ENCODE measurements around the gene EPG5. TPM values are rescaled to one million over a fixed set of nuclear protein-coding genes. Genes with fewer than 3 reads are reported as not detected.
"Not testable (repeated sequence)": the region's sequence is repeated elsewhere in the genome, so short reads cannot be mapped to it uniquely, and the experiment has no call there.

Gene EPG5
- total RNA-seq, 2 experiments from 2014 or later: 15.3 to 19.0 TPM

- Mint-ChIP-seq H3K4me1 (ENCODE audit: low read depth) (peaks cover 11% of the 10 kb centered on the region), H3K27me3 (peaks cover 11% of the 10 kb centered on the region), H3K36me3 (ENCODE audit: low read depth) (no peaks in the 10 kb centered on the region), H3K27ac (no peak overlapping the region), H3K4me3 (no peak overlapping the region), H3K9me3 (no peaks in the 10 kb centered on the region)
- no peak for ATAC-seq
- intact Hi-C loops (cut with micrococcal nuclease): no loop called here
- TF ChIP-seq CTCF (IDR thresholded peaks at IDR 0.05): no peak
- POLR2A ChIA-PET: no interaction called here
- CTCF ChIA-PET: interaction anchor here (1.1 to 1.9 kb wide), 4 partner anchors 9 to 165 kb away, joined by 3 to 6 read pairs (median 5); no protein-coding TSS in a partner anchor
- DNase-seq: no peak
Measured at GRCh38 chr18:45830917-45831316, 136.2 kb downstream of the EPG5 start.

GRCh38 chr18:45829855-45830254, 137.3 kb downstream of the EPG5 start:
- no peak overlapping the region for H3K4me3 Mint-ChIP-seq
- ATAC-seq: no peak
- H3K9me3 Mint-ChIP-seq: no peaks in the 10 kb centered on the region
- peaks cover 15% of the 10 kb centered on the region for H3K4me1 Mint-ChIP-seq (ENCODE audit: low read depth)
- no peak for TF ChIP-seq CTCF (IDR thresholded peaks at IDR 0.05)
- H3K36me3 Mint-ChIP-seq (ENCODE audit: low read depth): no peaks in the 10 kb centered on the region
- no peak overlapping the region for H3K27ac Mint-ChIP-seq
- no peak for DNase-seq
- peaks cover 5% of the 10 kb centered on the region for H3K27me3 Mint-ChIP-seq
- intact Hi-C loops (cut with micrococcal nuclease): no loop called here
- CTCF ChIA-PET: interaction anchor here (1.3 to 1.9 kb wide), 3 partner anchors 10 to 164 kb away, joined by 4 to 6 read pairs (median 6); no protein-coding TSS in a partner anchor
- POLR2A ChIA-PET: no interaction called here

- intact Hi-C loops (cut with micrococcal nuclease): no loop called here
- H3K27me3 Mint-ChIP-seq: peaks cover 5% of the 10 kb centered on the region
- no peaks in the 10 kb centered on the region for H3K9me3 Mint-ChIP-seq
- no peak for DNase-seq
- CTCF ChIA-PET: interaction anchor here (1.0 to 1.9 kb wide), 4 partner anchors 11 to 165 kb away, joined by 4 to 6 read pairs (median 5); no protein-coding TSS in a partner anchor
- H3K27ac Mint-ChIP-seq: no peak overlapping the region
- POLR2A ChIA-PET: no interaction called here
- TF ChIP-seq CTCF (IDR thresholded peaks at IDR 0.05): no peak
- ATAC-seq: no peak
- H3K4me1 Mint-ChIP-seq (ENCODE audit: low read depth): peaks cover 22% of the 10 kb centered on the region
- no peak overlapping the region for H3K4me3 Mint-ChIP-seq
- no peaks in the 10 kb centered on the region for H3K36me3 Mint-ChIP-seq (ENCODE audit: low read depth)
Measured at GRCh38 chr18:45828917-45829811, 138.0 kb downstream of the EPG5 start.

- intact Hi-C loops (cut with micrococcal nuclease); H3K36me3 Mint-ChIP-seq (ENCODE audit: low read depth); H3K9me3 Mint-ChIP-seq; ATAC-seq; H3K4me3 Mint-ChIP-seq; H3K27ac Mint-ChIP-seq; DNase-seq; H3K27me3 Mint-ChIP-seq; POLR2A ChIA-PET: not testable (repeated sequence)
- CTCF ChIA-PET: interaction anchor here (1.6 kb wide), 1 partner anchor 247 kb away, joined by 4 read pairs; no protein-coding TSS in a partner anchor
- H3K4me1 Mint-ChIP-seq (ENCODE audit: low read depth): peaks cover 22% of the 10 kb centered on the region
Measured at GRCh38 chr18:45826716-45827115, 140.4 kb downstream of the EPG5 start.

- intact Hi-C loops (cut with micrococcal nuclease): no loop called here
- POLR2A ChIA-PET: no interaction called here
- peaks cover 2% of the 10 kb centered on the region for H3K9me3 Mint-ChIP-seq
- no peak overlapping the region for H3K27ac Mint-ChIP-seq
- no peaks in the 10 kb centered on the region for H3K36me3 Mint-ChIP-seq (ENCODE audit: low read depth)
- peaks cover 22% of the 10 kb centered on the region for H3K4me1 Mint-ChIP-seq (ENCODE audit: low read depth)
- no peak overlapping the region for H3K4me3 Mint-ChIP-seq
- ATAC-seq: no peak
- CTCF ChIA-PET: interaction anchor here (1.6 kb wide), 1 partner anchor 248 kb away, joined by 4 read pairs; no protein-coding TSS in a partner anchor
- DNase-seq: no peak
- TF ChIP-seq CTCF (IDR thresholded peaks at IDR 0.05): no peak
- H3K27me3 Mint-ChIP-seq: peaks cover 3% of the 10 kb centered on the region
Measured at GRCh38 chr18:45826084-45826483, 141.0 kb downstream of the EPG5 start.

All from activated CD8-positive, alpha-beta T cell treated with anti-CD3 and anti-CD28 coated beads for 36 hours (primary cell).